ENCODE data around the gene SFMBT1. TPM values are rescaled to one million over a fixed set of nuclear protein-coding genes. Genes with fewer than 3 reads are reported as not detected.

Gene SFMBT1
- total and polyA plus RNA-seq, 4 donors: 4.4 to 17.8 (median 10.4) TPM

- peak; percentile 66 for TF ChIP-seq REST (IDR thresholded peaks at IDR 0.05)
- TF ChIP-seq ZBTB33 (IDR thresholded peaks at IDR 0.05): no peak
- no peaks in the 10 kb centered on the region for H3K9me3 ChIP-seq (ENCODE audit: control insufficient read depth in 4 of 4, low read length in 3 of 4)
- peaks cover 0 to 4% (median 1%) of the 10 kb centered on the region in 4 donors for H3K4me1 ChIP-seq (ENCODE audit: control insufficient read depth in 4 of 4, insufficient read depth in 4 of 4, low read length in 3 of 4)
- H3K27me3 ChIP-seq (ENCODE audit: control insufficient read depth in 4 of 4, insufficient read depth in 4 of 4, low read length in 3 of 4): no peaks in the 10 kb centered on the region
- no peak for DNase-seq (ENCODE audit: low spot score)
- no peak overlapping the region for H3K9ac ChIP-seq (ENCODE audit: low read depth in 1 of 2, low read length in 2 of 2)
- peaks cover 0 to 25% (median 6%) of the 10 kb centered on the region in 4 donors for H3K36me3 ChIP-seq (ENCODE audit: control insufficient read depth in 4 of 4, insufficient read depth in 3 of 4, low read depth in 1 of 4, low read length in 3 of 4)
- H3K4me3 ChIP-seq (ENCODE audit: low read depth in 1 of 3, low read length in 3 of 3): no peak overlapping the region
- 96% methylated on average over 2 of the region's 2 CpGs for WGBS
- no peak overlapping the region for H3K27ac ChIP-seq (ENCODE audit: low read depth in 1 of 2, low read length in 2 of 2)
Observed at GRCh38 chr3:52854013-52854412, 191.9 kb downstream of the SFMBT1 start.

Other genes starting within 250 kb of the SFMBT1 start
- 1,000 to 10,000 TPM in 1 of 2 donors, 100 to 1,000 TPM in 1; 447 to 2,000 TPM for gene ITIH4, start 215.4 kb downstream of the SFMBT1 start, total RNA-seq
- gene ITIH4, start 215.4 kb downstream of the SFMBT1 start, polyA plus RNA-seq: 1,000 to 10,000 TPM; 2,821 to 3,354 TPM
- 10 to 100 TPM in 1 of 2 donors, under 1 TPM in 1; 0.25 to 12.1 TPM for gene MUSTN1, start 211.1 kb downstream of the SFMBT1 start, total RNA-seq
- gene MUSTN1, start 211.1 kb downstream of the SFMBT1 start, polyA plus RNA-seq: 1 to 10 TPM; 1.8 to 6.1 TPM
- gene STIMATE, start 148.5 kb downstream of the SFMBT1 start, total RNA-seq: 10 to 100 TPM; 14.0 to 24.4 TPM
- 10 to 100 TPM; 18.6 to 23.1 TPM for gene STIMATE, start 148.5 kb downstream of the SFMBT1 start, polyA plus RNA-seq
- gene RFT1, start 84.4 kb upstream of the SFMBT1 start, total RNA-seq: 10 to 100 TPM; 11.5 to 12.2 TPM
- gene RFT1, start 84.4 kb upstream of the SFMBT1 start, polyA plus RNA-seq: 10 to 100 TPM in 1 of 2 donors, 1 to 10 TPM in 1; 8.0 to 12.6 TPM
- gene PRKCD, start 115.1 kb upstream of the SFMBT1 start, total RNA-seq: 1 to 10 TPM; 3.8 to 7.3 TPM
- gene PRKCD, start 115.1 kb upstream of the SFMBT1 start, polyA plus RNA-seq: 1 to 10 TPM; 3.1 TPM
- 100 to 1,000 TPM in 1 of 2 donors, 10 to 100 TPM in 1; 79.2 to 202 TPM for gene TKT, start 209.9 kb upstream of the SFMBT1 start, total RNA-seq
- gene TKT, start 209.9 kb upstream of the SFMBT1 start, polyA plus RNA-seq: 100 to 1,000 TPM in 1 of 2 donors, 10 to 100 TPM in 1; 18.1 to 178 TPM

All from liver (tissue), 9 donors.